Measurements from ENCODE around the gene PARP6. TPM values are rescaled to one million over a fixed set of nuclear protein-coding genes. Genes with fewer than 3 reads are reported as not detected.

PARP6 gene
- total RNA-seq, 2 donors from 2014 or later: 109 to 112 TPM

DNA sequence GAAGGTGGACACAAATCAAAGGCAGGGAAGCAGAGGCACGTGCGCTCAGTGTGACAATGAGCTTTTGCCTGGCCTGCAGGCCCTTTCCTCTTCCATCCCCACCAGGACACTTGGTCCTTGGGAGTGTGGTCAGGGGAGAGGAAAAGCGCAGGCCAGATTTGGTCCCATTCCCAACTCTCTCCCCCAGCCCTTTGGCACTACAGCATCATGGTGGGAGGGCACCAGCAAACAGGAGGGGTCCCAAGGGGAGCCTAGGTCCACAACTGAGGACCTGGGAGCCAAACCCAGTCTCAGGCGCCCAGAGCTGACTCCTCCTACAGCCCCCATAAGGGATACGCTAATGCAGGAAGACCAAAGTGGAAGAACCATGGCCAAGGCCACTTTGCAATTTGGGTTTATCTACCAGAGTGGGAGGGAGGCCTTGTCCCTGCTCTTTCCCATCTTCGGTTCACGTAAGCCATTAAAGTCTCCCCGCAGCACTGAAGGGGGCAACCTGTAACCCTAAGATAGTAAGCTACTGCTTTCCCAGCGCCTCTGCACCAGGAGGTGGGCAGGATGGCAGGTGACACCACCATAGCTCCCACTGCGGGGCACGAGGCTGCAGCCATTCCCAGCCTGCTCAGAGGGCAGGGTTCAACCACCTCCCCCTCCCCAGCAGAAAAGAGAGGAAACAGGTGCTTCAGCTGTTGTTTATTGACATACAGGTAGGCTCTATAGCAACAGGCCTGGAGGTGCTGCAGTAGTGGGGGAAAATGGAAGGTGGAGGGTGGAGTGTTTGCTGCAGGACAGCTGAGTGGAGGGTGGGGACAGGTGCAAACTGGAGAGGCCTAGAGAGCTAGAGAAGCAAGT, 73.8 kb downstream of the PARP6 start:
- ATAC-seq (peak; percentile 10), DNase-seq (no peak)
- Mint-ChIP-seq H3K4me3 (no peak overlapping the region), H3K4me1 (peaks cover 17% of the 10 kb centered on the region), H3K27me3 (peaks cover 13% of the 10 kb centered on the region), H3K27ac (no peak overlapping the region), H3K36me3 (ENCODE audit: low read depth) (peaks cover 6% of the 10 kb centered on the region)
- no peaks in the 10 kb centered on the region for H3K9me3 ChIP-seq (ENCODE audit: control insufficient read depth, low read length, poor library complexity, severe bottlenecking)

DNA sequence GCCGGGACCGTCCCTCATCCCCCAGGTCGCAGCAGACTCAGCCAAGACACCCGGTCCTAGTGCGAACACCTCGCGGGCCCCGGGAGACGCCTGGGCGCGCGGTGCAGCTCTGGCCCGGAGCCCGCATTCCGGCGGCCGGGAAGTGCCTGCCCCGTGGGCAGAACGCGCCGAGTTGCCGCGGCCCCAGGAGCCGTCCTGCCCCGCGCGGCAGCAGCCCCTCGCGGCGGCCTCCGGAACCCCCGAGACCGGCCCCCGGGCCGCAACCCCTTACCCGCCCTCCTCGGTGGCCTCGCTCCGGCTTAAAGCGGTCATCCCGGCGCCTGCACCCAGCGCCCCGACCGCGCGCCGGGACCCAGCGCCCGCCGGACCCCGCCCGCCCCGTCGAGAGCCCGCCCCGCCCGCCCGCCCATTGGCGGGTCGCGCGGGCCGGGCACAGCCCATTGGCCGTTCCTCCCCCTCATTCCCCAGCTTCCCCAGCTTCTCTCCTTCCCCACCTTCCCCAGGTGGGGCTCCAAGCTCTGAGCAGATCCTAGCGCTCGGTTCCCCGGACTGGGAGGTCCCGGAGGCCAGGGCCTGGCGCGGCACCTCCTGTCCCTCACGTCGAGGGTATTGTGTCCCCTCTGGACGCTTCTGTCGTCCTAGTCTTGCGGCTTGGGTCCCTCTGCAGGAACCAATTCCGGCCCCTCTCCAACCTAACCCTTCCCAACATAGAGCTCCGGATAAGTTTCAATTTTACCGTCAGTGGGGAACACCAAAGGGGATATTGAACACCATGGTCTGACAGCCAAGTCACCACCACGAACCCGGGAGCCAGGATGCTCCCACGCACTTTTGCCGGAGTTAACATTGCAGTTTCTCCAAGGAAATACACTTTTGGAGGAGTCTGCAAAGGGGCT, 74.6 kb downstream of the PARP6 start, which contains the start of gene GRAMD2A:
Gene GRAMD2A (minus strand): TSS at position 328 of the 896 bp plus-strand sequence.
- no peaks in the 10 kb centered on the region for H3K36me3 Mint-ChIP-seq (ENCODE audit: low read depth)
- H3K4me1 Mint-ChIP-seq: peaks cover 14% of the 10 kb centered on the region
- H3K4me3 Mint-ChIP-seq: peak within 1 kb of the TSS; percentile 81
- peaks cover 13% of the 10 kb centered on the region for H3K27me3 Mint-ChIP-seq
- H3K27ac Mint-ChIP-seq: no peak within 1 kb of the TSS
- no peaks in the 10 kb centered on the region for H3K9me3 ChIP-seq (ENCODE audit: control insufficient read depth, low read length, poor library complexity, severe bottlenecking)
- peak; percentile 45 for ATAC-seq
- DNase-seq: no peak

- ATAC-seq: no peak
- Mint-ChIP-seq H3K27ac (no peak overlapping the region), H3K4me3 (peak overlapping the region; percentile 66), H3K36me3 (ENCODE audit: low read depth) (no peaks in the 10 kb centered on the region), H3K27me3 (peaks cover 13% of the 10 kb centered on the region), H3K4me1 (peaks cover 14% of the 10 kb centered on the region)
- H3K9me3 ChIP-seq (ENCODE audit: control insufficient read depth, low read length, poor library complexity, severe bottlenecking): no peaks in the 10 kb centered on the region
- DNase-seq: no peak
Observed at GRCh38 chr15:72197041-72197459, 75.3 kb downstream of the PARP6 start.

DNA sequence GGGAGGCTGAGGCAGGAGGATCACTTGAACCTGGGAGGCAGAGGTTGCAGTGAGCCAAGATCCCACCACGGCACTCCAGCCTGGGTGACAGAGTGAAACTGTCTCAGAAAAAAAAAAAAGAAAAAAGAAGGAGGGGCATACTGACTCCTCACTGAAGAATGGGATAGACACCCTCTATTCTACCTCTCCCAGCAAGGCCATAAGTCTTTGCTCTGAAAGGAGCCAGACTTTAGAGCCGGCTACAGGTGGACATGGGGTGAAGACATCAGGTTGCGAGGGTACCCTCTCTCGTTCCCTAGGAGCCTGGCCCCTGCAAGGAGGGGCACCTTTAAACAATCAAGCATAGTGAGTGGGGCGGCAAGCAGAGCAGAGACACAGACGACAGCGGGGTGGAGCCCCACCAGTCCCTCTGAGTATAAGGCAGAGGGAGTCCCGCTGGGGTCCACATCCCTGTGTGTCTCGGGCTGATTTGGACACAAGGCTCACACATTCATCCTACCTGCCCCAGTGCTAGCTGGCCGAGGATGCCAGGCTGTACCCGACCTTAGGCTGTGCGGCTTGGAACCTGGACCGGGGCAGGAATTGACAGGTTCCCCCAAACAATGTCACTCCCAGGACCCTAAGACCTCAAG, 75.8 kb downstream of the PARP6 start:
- Mint-ChIP-seq H3K36me3 (ENCODE audit: low read depth) (no peaks in the 10 kb centered on the region), H3K27ac (no peak overlapping the region), H3K4me3 (peak overlapping the region; percentile 9), H3K27me3 (peaks cover 13% of the 10 kb centered on the region), H3K4me1 (peaks cover 14% of the 10 kb centered on the region)
- DNase-seq (no peak), ATAC-seq (no peak)
- no peaks in the 10 kb centered on the region for H3K9me3 ChIP-seq (ENCODE audit: control insufficient read depth, low read length, poor library complexity, severe bottlenecking)

- Mint-ChIP-seq H3K4me3 (no peak overlapping the region), H3K36me3 (ENCODE audit: low read depth) (no peaks in the 10 kb centered on the region), H3K27me3 (peaks cover 19% of the 10 kb centered on the region), H3K27ac (no peak overlapping the region), H3K4me1 (peaks cover 10% of the 10 kb centered on the region)
- ATAC-seq (no peak), DNase-seq (no peak)
- no peaks in the 10 kb centered on the region for H3K9me3 ChIP-seq (ENCODE audit: control insufficient read depth, low read length, poor library complexity, severe bottlenecking)
Observed at GRCh38 chr15:72195101-72195511, 77.2 kb downstream of the PARP6 start.

DNA sequence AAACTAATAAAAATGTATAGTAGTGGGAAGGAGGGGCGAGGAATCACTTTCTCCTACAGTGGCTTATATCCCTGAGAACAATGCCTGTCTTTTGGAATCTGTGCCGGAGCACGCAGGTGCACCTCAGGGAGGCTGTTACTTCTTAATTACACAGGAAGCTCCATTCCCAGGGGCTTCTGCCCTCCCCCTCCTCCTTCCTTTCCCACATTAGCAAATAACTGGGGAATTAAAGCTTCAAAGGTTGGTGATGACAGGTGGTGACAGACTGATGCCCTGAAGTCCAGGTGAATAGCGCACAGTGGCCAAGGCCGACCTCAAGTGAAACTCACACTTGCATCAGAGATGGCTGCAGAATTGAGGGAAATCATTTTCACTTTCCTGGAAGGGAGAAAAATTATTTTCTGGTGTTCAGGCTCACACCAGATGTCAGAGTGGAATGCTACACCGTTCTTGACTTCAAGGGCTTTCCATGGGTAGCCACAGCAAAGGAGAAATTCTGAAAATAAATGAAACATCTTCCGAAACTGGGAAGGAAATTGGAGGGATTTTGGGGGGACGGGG, 78.4 kb downstream of the PARP6 start:
- Mint-ChIP-seq H3K4me1 (peaks cover 10% of the 10 kb centered on the region), H3K27ac (no peak overlapping the region), H3K27me3 (peaks cover 24% of the 10 kb centered on the region), H3K36me3 (ENCODE audit: low read depth) (no peaks in the 10 kb centered on the region), H3K4me3 (no peak overlapping the region)
- H3K9me3 ChIP-seq (ENCODE audit: control insufficient read depth, low read length, poor library complexity, severe bottlenecking): no peaks in the 10 kb centered on the region
- ATAC-seq: no peak
- no peak for DNase-seq

DNA sequence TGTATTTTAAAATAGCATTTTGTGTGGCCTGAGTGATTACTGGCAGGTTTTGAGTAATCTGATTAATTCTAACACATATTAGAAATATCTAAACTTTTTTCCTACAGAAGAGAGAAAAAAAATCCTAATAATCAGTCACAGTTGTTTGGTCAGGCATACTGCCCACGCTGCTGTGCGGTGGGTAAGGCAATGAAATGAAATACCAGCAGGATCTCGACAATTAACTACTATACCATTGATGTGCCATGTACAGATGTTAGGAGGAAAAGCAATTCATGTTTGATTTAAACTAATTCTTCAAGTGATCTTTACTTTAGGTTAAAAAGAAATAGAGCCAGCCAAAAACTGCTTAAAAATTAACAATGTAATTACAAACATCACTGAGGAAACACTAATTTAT, 79.9 kb downstream of the PARP6 start:
- Mint-ChIP-seq H3K36me3 (ENCODE audit: low read depth) (no peaks in the 10 kb centered on the region), H3K4me3 (no peak overlapping the region), H3K27ac (no peak overlapping the region), H3K27me3 (peaks cover 15% of the 10 kb centered on the region), H3K4me1 (peaks cover 2% of the 10 kb centered on the region)
- ATAC-seq (no peak), DNase-seq (no peak)
- H3K9me3 ChIP-seq (ENCODE audit: control insufficient read depth, low read length, poor library complexity, severe bottlenecking): no peaks in the 10 kb centered on the region

Other genes starting within 250 kb of the PARP6 start
- 10 to 100 TPM; 27.1 to 30.5 TPM for gene MYO9A, start 154.4 kb downstream of the PARP6 start, total RNA-seq
- under 1 TPM; 0.31 to 0.42 TPM for gene SENP8, start 154.2 kb downstream of the PARP6 start, total RNA-seq
- gene GRAMD2A, start 74.8 kb downstream of the PARP6 start, total RNA-seq: not detected
- 100 to 1,000 TPM; 343 to 428 TPM for gene PKM, start 41.4 kb downstream of the PARP6 start, total RNA-seq
- gene CELF6, start 47.6 kb upstream of the PARP6 start, total RNA-seq: 1 to 10 TPM; 1.4 to 1.9 TPM
- 10 to 100 TPM; 69.9 to 87.1 TPM for gene HEXA, start 103.5 kb upstream of the PARP6 start, total RNA-seq
- not detected for gene TMEM202, start 125.8 kb upstream of the PARP6 start, total RNA-seq
- gene ARIH1, start 201.8 kb upstream of the PARP6 start, total RNA-seq: 100 to 1,000 TPM; 202 to 238 TPM